UCSD-AML1 (cell line): ENCODE results near the gene ATF7IP.
"Not testable (repeated sequence)": the region's sequence is repeated elsewhere in the genome, so short reads cannot be mapped to it uniquely, and the experiment has no call there.

Source experiments
- DNase-seq: peaks from one replicate; lab custom pipeline; 2025; ENCODE audit not compliant: unreplicated experiment; lab: John Stamatoyannopoulos, UW

Gene ATF7IP

GRCh38 chr12:14367040-14367661, 1.7 kb downstream of the ATF7IP start:
- no peak for DNase-seq

- DNase-seq: no peak
These were observed 3.8 kb downstream of the ATF7IP start for GRCh38 chr12:14369311-14369710.

GRCh38 chr12:14373217-14373616, 7.7 kb downstream of the ATF7IP start:
- DNase-seq: no peak

GRCh38 chr12:14379508-14379907, 14.0 kb downstream of the ATF7IP start:
- no peak for DNase-seq

GRCh38 chr12:14384783-14385638, 19.5 kb downstream of the ATF7IP start:
- DNase-seq: no peak

- no peak for DNase-seq
These were observed 21.9 kb downstream of the ATF7IP start for GRCh38 chr12:14387219-14387871.

GRCh38 chr12:14390449-14390848, 25.0 kb downstream of the ATF7IP start:
- no peak for DNase-seq

GRCh38 chr12:14390870-14391530, 25.5 kb downstream of the ATF7IP start:
- no peak for DNase-seq

- no peak for DNase-seq
These were observed 28.3 kb downstream of the ATF7IP start for GRCh38 chr12:14393751-14394150.

- DNase-seq: no peak
These were observed 29.0 kb downstream of the ATF7IP start for GRCh38 chr12:14394317-14395073.

- no peak for DNase-seq
These were observed 29.7 kb downstream of the ATF7IP start for GRCh38 chr12:14395074-14395778.

- no peak for DNase-seq
These were observed 30.6 kb downstream of the ATF7IP start for GRCh38 chr12:14396071-14396470.

GRCh38 chr12:14399871-14400270, 34.4 kb downstream of the ATF7IP start:
- no peak for DNase-seq

- no peak for DNase-seq
These were observed 35.1 kb downstream of the ATF7IP start for GRCh38 chr12:14400599-14400998.

GRCh38 chr12:14401267-14401666, 35.8 kb downstream of the ATF7IP start:
- not testable (repeated sequence) for DNase-seq

- no peak for DNase-seq
These were observed 37.2 kb downstream of the ATF7IP start for GRCh38 chr12:14402697-14403096.

GRCh38 chr12:14403293-14403692, 37.8 kb downstream of the ATF7IP start:
- DNase-seq: no peak

- DNase-seq: no peak
These were observed 38.3 kb downstream of the ATF7IP start for GRCh38 chr12:14403711-14404196.

- not testable (repeated sequence) for DNase-seq
These were observed 39.9 kb downstream of the ATF7IP start for GRCh38 chr12:14405407-14405806.

- DNase-seq: no peak
These were observed 42.7 kb downstream of the ATF7IP start for GRCh38 chr12:14408208-14408607.
